ENCODE results near the gene KLHL29.

- TF ChIP-seq FOXM1 (IDR thresholded peaks at IDR 0.05; ENCODE audit: borderline replicate concordance, low read depth) (no peak), CEBPB (IDR thresholded peaks at IDR 0.05) (no peak), RAD21 (IDR thresholded peaks at IDR 0.05; ENCODE audit: low read depth) (no peak), EP300 (IDR thresholded peaks at IDR 0.05; ENCODE audit: borderline replicate concordance) (no peak), REST (IDR thresholded peaks at IDR 0.05; ENCODE audit: low read depth) (no peak), MAX (IDR thresholded peaks at IDR 0.05) (no peak), EGR1 (IDR thresholded peaks at IDR 0.05) (no peak), CREB1 (IDR thresholded peaks at IDR 0.05; ENCODE audit: low read depth) (no peak), YY1 (IDR thresholded peaks at IDR 0.05; ENCODE audit: low read depth) (no peak), TAF1 (IDR thresholded peaks at IDR 0.05; ENCODE audit: low read depth) (no peak)
Observed at GRCh38 chr2:23482607-23483006, 97.6 kb downstream of the KLHL29 start.

Data from Ishikawa (cell line).